ENCODE data around the gene INSYN2B.
A peak's percentile ranks its signal among the peaks of the same experiment; 100 is the strongest.

Gene INSYN2B

DNA sequence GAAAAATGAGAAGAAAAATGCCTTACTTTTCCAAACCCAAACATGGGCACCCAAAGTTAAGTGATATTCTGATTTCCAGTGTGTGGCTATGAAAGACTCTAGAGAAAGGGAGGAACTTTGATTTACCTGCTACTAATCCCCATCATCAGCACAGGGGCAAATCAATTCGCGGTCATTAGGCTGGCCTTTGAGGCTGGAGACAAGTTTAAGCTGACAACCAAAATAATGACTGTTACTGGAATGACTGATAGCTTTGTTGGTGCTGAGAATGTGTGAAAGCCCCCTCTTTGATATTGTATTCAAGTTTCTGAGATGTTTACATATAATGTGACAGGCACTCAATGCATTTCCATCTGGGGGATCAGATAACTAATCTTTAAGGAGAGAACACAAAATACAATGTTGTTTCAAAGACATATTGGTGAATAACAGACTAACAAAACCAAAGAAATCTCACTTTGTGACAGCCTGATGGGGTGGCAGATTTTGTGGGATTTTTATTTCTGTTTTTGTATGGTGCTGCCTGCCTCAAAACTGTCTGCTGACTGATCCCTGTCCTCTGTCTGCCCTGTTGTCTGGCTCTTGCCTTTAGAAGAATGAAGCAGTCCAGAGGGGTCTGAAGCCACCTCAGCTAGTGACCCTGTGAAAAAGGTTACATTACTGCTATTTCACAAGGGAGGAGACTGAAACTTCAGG is 12.6 kb upstream of the INSYN2B start:
- no peak for TF ChIP-seq CTCF (IDR thresholded peaks at IDR 0.05; ENCODE audit: low read depth, low read length)
- no peak for DNase-seq (ENCODE audit: low read depth in 2 of 2)
- no peak overlapping the region for H3K4me3 ChIP-seq (replicated peaks in 1 of 2; ENCODE audit: low read depth in 2 of 2, low read length in 2 of 2)

DNA sequence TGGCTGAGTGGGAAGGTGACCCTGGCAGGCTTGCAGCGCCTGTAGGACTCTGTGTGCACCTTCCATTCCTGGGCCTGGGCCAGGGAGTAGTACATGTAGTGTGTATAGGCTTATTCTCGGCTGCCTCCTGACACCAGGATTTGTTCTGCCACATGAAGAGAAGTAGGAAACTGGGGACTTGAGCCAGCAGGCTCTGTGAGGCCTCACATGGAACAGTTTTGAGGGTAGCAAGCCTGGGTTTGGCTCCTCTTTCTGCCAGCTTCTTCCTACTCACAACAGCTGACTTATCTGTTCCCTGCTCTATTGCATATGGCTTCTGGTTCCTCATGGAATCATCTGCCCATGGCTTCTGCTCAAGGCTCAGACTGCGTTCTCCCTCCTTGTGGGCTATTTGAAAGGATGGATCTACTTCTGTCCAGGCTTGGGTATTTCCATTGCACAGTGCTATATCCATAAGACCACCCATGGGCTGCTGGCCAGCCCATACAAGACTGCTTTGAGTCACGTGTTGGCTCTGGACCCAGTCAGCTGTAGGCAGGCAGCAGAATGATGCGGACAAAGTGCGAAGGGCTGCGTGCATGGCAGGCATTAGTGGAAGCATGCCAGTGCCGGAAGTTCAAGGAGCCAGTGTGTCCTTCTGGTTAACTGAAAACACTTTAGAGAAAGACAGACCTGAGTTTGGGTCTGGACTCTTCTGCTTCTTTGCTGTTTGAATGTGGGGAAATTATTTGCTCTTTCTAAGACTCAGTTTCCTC is 11.0 kb upstream of the INSYN2B start:
- TF ChIP-seq CTCF (IDR thresholded peaks at IDR 0.05; ENCODE audit: low read depth, low read length) = no peak
- H3K4me3 ChIP-seq (replicated peaks in 1 of 2; ENCODE audit: low read depth in 2 of 2, low read length in 2 of 2) = no peak overlapping the region
- DNase-seq (ENCODE audit: low read depth in 2 of 2) = no peak

GRCh38 chr5:169989365-169989764 is 9.1 kb upstream of the INSYN2B start:
- TF ChIP-seq CTCF (IDR thresholded peaks at IDR 0.05; ENCODE audit: low read depth, low read length) = no peak
- no peak overlapping the region for H3K4me3 ChIP-seq (replicated peaks in 1 of 2; ENCODE audit: low read depth in 2 of 2, low read length in 2 of 2)
- DNase-seq (ENCODE audit: low read depth in 2 of 2) = peak in 1 of 2 donors; percentile 19

DNA sequence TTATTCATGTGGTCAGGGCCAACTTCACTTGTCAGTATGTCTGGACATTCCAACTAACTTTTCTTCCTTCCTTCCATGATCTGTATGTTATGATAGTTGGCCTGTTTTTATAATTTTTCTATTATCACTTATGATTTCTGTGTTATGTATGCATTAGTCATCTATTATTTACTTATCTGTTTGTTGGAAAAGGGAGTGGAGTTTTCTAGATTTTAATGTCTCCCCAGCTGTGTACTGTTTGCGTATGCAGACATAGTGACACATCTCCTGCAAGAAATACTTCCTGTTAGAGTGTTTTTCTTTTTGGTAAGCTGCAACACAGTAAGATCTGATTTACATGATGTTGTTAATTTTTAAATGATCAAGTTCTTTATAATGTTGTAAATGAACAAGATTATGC is 8.7 kb upstream of the INSYN2B start:
- peak; percentile 48 to 78 for DNase-seq (ENCODE audit: low read depth in 2 of 2)
- no peak overlapping the region for H3K4me3 ChIP-seq (replicated peaks in 1 of 2; ENCODE audit: low read depth in 2 of 2, low read length in 2 of 2)
- TF ChIP-seq CTCF (IDR thresholded peaks at IDR 0.05; ENCODE audit: low read depth, low read length) = no peak

- TF ChIP-seq CTCF (IDR thresholded peaks at IDR 0.05; ENCODE audit: low read depth, low read length) = no peak
- no peak overlapping the region for H3K4me3 ChIP-seq (replicated peaks in 1 of 2; ENCODE audit: low read depth in 2 of 2, low read length in 2 of 2)
- no peak for DNase-seq (ENCODE audit: low read depth in 2 of 2)
Measured at GRCh38 chr5:169988206-169988605, 7.9 kb upstream of the INSYN2B start.

DNA sequence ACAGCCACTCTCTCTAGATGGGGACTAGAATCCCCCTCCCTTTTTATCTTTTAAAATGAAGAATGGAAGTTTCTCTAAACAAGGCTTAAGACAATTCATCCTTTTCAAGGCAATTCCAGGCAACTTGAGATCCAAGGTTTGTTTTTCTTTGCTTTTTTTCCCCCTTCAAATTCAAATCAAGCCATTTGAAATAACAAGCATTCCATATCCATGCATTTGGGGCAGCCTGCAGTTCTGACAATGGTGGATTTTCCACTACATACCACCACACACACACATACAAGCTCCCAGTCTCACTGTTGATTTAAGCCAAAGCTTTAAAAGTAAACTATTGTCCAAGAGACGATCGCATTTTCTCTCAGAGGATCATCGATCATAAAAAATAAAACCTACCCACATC is 424 bp downstream of the INSYN2B start:
- peak overlapping the region; percentile 38 to 70 for H3K4me3 ChIP-seq (replicated peaks in 1 of 2; ENCODE audit: low read depth in 2 of 2, low read length in 2 of 2)
- TF ChIP-seq CTCF (IDR thresholded peaks at IDR 0.05; ENCODE audit: low read depth, low read length) = no peak
- peak; percentile 33 to 35 for DNase-seq (ENCODE audit: low read depth in 2 of 2)
